Activated naive CD8-positive, alpha-beta T cell treated with anti-CD3 and anti-CD28 coated beads for 36 hours (primary cell): ENCODE measurements around the gene GRIK4. TPM values are rescaled to one million over a fixed set of nuclear protein-coding genes. Genes with fewer than 3 reads are reported as not detected.
"Not testable (repeated sequence)": the region's sequence is repeated elsewhere in the genome, so short reads cannot be mapped to it uniquely, and the experiment has no call there.

Experiments
- DNase-seq: peaks from one replicate; pipeline ENCODE4 v3.0.0; 2021
- H3K27ac Mint-ChIP-seq: one replicate; pipeline ENCODE4 v1.8.0; 2022; ENCODE audit warnings: mild to moderate bottlenecking, moderate library complexity, mixed read lengths
- H3K27me3 Mint-ChIP-seq: one replicate; pipeline ENCODE4 v1.8.0; 2022; ENCODE audit warnings: mild to moderate bottlenecking, mixed read lengths
- H3K36me3 Mint-ChIP-seq: one replicate; pipeline ENCODE4 v1.8.0; 2021; ENCODE audit warnings: mild to moderate bottlenecking, mixed read lengths
- H3K4me1 Mint-ChIP-seq: one replicate; pipeline ENCODE4 v1.8.0; 2021; ENCODE audit warnings: mixed read lengths
- H3K4me3 Mint-ChIP-seq: one replicate; pipeline ENCODE4 v1.8.0; 2022; ENCODE audit warnings: mild to moderate bottlenecking, moderate library complexity, mixed read lengths
- H3K9me3 Mint-ChIP-seq: one replicate; pipeline ENCODE4 v1.8.0; 2022; ENCODE audit warnings: mixed read lengths
- total RNA-seq, 2 experiments: library from RNA; stranded (reverse); gene quantifications; one replicate each; pipeline ENCODE4 v1.2.3, GENCODE V29; 2021

GRIK4 gene
- total RNA-seq, 2 experiments from 2014 or later, result 0.40 to 0.43 TPM

DNA sequence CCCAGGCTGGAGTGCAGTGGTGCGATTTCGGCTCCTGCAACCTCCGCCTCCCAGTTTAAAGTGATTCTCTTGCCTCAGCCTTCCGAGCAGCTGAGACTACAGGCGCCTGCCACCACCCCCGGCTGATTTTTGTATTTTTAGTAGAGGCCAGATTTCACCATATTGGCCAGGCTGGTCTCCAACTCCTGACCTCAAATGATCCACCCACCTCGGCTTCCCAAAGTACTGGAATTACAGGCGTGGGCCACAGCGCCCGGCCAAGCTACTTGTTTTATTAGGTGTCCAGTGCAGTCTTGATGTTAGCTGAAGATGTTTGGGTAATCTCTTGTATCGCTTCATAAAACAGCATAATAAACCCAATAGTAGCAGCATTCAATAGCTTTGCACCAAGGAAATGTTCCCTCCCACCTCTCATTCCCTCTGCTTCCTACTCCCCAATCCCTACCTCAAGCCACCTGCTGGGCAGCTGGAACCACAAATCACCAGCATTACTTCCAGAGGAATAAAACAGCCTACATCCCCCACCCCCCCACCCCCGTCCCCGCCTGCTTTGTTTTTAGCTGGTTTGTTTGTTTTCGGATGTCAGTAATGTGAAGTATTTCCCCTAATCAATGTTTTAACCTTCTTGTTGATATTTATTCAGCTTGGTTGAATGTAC, 11.0 kb upstream of the GRIK4 start:
- H3K4me1 Mint-ChIP-seq, result no peaks in the 10 kb centered on the region
- DNase-seq, result no peak
- H3K36me3 Mint-ChIP-seq, result no peaks in the 10 kb centered on the region
- peaks cover 69% of the 10 kb centered on the region for H3K27me3 Mint-ChIP-seq
- no peaks in the 10 kb centered on the region for H3K9me3 Mint-ChIP-seq
- no peak overlapping the region for H3K4me3 Mint-ChIP-seq
- H3K27ac Mint-ChIP-seq, result no peak overlapping the region

DNA sequence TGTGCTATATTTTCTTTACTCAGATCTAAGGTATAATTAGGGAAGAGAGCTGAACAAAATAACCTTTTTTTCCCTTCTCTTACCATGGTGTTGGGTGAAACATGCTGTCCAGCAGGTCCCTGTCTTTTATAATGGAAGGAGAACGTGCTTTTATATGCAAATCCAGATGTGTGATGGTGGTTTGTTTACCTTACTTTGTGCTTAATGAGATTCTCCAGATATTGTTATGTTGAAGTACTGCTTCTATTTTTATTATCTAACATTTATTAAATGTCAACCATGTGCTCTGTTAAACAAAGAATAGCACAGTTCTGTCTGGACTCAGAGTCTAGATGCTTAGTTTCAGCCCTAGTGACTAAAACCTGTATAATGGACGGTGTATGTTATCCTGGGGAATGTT, 10.1 kb upstream of the GRIK4 start:
- no peak for DNase-seq
- H3K36me3 Mint-ChIP-seq, result no peaks in the 10 kb centered on the region
- H3K27ac Mint-ChIP-seq, result no peak overlapping the region
- H3K4me1 Mint-ChIP-seq, result no peaks in the 10 kb centered on the region
- H3K9me3 Mint-ChIP-seq, result no peaks in the 10 kb centered on the region
- H3K27me3 Mint-ChIP-seq, result peaks cover 73% of the 10 kb centered on the region
- no peak overlapping the region for H3K4me3 Mint-ChIP-seq

DNA sequence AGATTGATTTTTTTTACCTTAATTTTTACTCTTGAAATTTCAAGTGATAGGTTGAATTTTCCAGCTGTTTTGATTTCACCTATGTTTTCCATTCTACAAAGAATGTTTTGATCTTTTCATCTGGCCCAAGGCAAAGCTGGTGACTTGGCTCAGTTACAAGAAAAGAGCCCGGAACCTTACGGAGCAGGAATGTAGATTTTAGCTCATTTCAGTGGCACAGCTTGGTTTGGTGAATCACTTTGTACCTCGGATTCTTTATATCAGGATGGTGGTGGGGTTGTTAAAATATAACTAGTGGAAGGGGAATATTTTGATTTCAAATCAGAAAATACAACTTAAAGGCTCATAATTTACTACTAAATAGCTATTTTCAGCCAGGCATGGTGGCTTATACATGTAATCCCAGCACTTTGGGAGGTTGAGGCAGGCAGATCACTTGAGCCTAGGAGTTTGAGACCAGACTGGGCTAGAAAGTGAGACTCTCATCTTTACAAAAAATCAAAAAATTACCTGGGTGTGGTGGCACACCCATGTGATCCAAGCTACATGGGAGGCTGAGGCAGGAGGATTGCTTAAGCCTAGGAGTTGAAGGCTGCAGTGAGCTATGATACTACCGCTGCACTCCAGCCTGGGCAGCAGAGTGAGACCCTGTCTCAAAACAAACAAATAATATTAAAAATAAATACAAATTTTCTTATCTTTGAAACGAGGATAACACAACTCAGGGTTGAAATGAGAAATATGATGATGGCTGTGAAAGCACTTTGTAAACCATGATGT, 9.4 kb upstream of the GRIK4 start:
- no peaks in the 10 kb centered on the region for H3K4me1 Mint-ChIP-seq
- DNase-seq, result no peak
- no peak overlapping the region for H3K4me3 Mint-ChIP-seq
- no peaks in the 10 kb centered on the region for H3K36me3 Mint-ChIP-seq
- H3K9me3 Mint-ChIP-seq, result no peaks in the 10 kb centered on the region
- H3K27ac Mint-ChIP-seq, result no peak overlapping the region
- peaks cover 75% of the 10 kb centered on the region for H3K27me3 Mint-ChIP-seq

- H3K36me3 Mint-ChIP-seq, H3K4me1 Mint-ChIP-seq, H3K4me3 Mint-ChIP-seq, H3K27ac Mint-ChIP-seq, H3K9me3 Mint-ChIP-seq, DNase-seq: not testable (repeated sequence)
- H3K27me3 Mint-ChIP-seq, result peaks cover 84% of the 10 kb centered on the region
Measured at GRCh38 chr11:120503529-120503928, 8.0 kb upstream of the GRIK4 start.

- no peak overlapping the region for H3K27ac Mint-ChIP-seq
- DNase-seq, result no peak
- H3K27me3 Mint-ChIP-seq, result peaks cover 82% of the 10 kb centered on the region
- H3K4me3 Mint-ChIP-seq, result no peak overlapping the region
- H3K4me1 Mint-ChIP-seq, result peaks cover 1% of the 10 kb centered on the region
- no peaks in the 10 kb centered on the region for H3K36me3 Mint-ChIP-seq
- H3K9me3 Mint-ChIP-seq, result no peaks in the 10 kb centered on the region
Measured at GRCh38 chr11:120505801-120506425, 5.6 kb upstream of the GRIK4 start.

DNA sequence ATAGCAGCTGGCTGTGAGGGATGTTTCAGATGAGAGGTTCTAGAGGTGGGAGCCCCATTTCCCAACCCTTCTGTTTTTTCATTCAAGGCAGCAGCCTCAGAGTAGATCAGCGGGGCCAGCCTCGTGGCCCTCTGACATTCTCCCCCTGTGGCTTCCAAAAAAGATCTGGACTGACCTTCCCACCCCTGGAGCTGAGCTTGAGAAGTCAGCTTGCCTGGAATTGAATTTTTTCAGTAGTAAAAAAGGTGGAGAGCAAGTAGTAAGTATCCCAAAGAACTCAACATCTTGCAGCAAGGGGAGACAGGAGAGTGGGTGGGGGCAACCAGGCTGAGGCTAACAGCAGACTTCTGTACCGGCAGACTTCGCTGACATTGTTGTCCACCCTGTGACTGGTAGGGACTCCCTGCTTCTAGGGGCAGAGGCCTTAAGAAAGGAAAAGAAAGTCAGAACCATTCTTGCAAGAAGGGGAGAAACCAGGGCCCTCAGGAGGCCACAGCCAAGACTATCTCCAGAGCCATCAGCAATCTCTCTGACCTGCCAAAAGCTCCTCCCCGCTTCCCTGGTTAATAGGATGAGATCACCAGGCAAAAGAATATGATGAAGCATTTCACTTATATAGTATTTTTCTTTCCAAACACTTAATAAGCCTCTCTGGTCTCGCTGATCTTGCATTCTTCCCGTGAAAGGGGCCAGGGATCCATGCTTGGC, 2.0 kb upstream of the GRIK4 start:
- H3K27ac Mint-ChIP-seq, result no peak overlapping the region
- H3K36me3 Mint-ChIP-seq, result no peaks in the 10 kb centered on the region
- DNase-seq, result no peak
- peaks cover 2% of the 10 kb centered on the region for H3K4me1 Mint-ChIP-seq
- H3K27me3 Mint-ChIP-seq, result peaks cover 79% of the 10 kb centered on the region
- no peak overlapping the region for H3K4me3 Mint-ChIP-seq
- H3K9me3 Mint-ChIP-seq, result no peaks in the 10 kb centered on the region

DNA sequence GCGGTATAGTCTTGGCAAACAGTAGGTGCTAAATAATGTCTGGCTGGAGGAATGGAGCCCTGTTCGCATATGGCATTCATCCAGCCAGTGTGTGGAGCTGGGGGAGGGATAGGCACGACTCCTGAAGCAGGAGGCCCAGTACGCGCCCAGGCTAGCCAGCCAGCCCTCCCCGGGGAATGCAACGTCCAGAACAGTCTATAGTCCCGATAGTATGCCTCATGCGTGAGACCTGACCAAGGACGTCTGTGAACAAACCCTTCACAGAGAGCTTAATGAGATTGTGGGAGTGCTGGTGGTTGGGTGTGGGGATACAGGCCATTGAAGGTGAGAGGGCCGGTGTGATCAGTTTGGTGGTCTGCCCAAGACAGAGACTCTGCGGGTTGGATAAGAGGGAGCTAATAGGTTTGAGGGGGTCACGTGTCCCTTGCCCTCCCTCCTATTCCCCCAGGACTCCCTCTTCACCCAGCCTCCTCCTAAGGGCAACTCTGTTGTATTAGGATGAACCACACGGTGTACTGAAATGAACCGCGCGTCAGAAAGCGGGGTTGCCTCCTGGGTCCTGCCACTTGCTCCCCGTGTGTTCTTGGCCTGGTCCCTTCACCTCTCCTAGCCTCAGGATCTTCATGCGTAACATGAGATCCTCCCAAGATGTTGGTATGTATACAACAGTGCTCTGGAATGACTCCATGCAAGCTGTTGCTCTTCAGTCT, 987 bp upstream of the GRIK4 start:
- H3K36me3 Mint-ChIP-seq, result no peaks in the 10 kb centered on the region
- peaks cover 2% of the 10 kb centered on the region for H3K4me1 Mint-ChIP-seq
- no peak for DNase-seq
- no peak overlapping the region for H3K4me3 Mint-ChIP-seq
- H3K27me3 Mint-ChIP-seq, result peaks cover 84% of the 10 kb centered on the region
- H3K27ac Mint-ChIP-seq, result no peak overlapping the region
- no peaks in the 10 kb centered on the region for H3K9me3 Mint-ChIP-seq

DNA sequence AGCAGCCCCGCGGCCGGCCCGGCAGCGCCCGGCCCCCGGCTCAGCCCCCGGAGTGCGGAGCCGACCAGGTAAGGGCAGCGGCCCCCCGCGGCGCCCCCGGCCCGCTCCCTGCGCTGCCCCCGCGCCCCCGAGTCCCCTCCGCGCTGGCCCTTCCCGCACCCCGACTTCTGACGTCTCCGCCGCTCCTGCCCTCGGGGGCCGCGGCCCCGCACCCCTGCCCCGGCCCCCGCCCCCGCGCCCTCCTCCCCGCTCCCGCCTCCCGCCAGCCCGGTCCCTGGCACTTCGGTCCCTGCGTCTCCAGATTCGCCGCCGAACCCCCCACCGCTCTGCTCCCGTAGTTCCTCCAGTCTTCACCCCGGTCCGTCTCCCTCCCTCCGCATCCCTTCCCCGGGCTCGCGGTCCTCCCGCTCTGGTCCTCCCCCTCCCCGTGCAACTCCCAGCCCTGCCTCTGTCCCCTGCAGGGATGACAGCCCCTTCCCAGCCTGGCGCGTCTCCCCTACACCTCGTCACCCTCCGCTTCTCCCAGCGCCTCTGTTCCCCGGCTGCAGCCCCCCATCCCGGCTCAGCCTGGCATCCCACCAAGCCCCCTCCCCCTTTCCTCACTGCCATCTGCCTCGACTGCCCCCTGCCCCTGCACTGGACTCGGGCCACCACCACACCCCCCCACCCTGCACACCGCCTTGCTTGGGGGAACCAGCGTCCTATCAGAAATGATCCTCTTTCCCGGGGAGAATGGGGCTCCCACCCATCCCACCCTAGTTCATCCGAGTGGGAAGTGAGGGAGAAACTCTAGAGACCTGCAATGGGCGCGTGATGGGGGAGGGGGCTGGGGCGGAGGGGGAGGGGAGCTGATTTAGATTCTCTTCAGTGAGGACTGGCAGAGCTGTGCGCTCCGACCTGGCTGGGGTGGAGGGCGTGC, 531 bp downstream of the GRIK4 start:
- H3K36me3 Mint-ChIP-seq, result no peaks in the 10 kb centered on the region
- no peak overlapping the region for H3K27ac Mint-ChIP-seq
- DNase-seq, result no peak
- no peaks in the 10 kb centered on the region for H3K9me3 Mint-ChIP-seq
- no peak overlapping the region for H3K4me3 Mint-ChIP-seq
- peaks cover 2% of the 10 kb centered on the region for H3K4me1 Mint-ChIP-seq
- H3K27me3 Mint-ChIP-seq, result peaks cover 83% of the 10 kb centered on the region

- Mint-ChIP-seq H3K9me3 (no peaks in the 10 kb centered on the region), H3K27ac (no peak overlapping the region), H3K4me1 (peaks cover 2% of the 10 kb centered on the region), H3K4me3 (no peak overlapping the region), H3K27me3 (peaks cover 86% of the 10 kb centered on the region), H3K36me3 (no peaks in the 10 kb centered on the region)
- DNase-seq, result no peak
Measured at GRCh38 chr11:120512739-120513435, 1.3 kb downstream of the GRIK4 start.

GRCh38 chr11:120513436-120514315, 2.1 kb downstream of the GRIK4 start:
- H3K27me3 Mint-ChIP-seq, result peaks cover 78% of the 10 kb centered on the region
- no peaks in the 10 kb centered on the region for H3K9me3 Mint-ChIP-seq
- no peak for DNase-seq
- H3K27ac Mint-ChIP-seq, result no peak overlapping the region
- H3K4me3 Mint-ChIP-seq, result no peak overlapping the region
- H3K36me3 Mint-ChIP-seq, result no peaks in the 10 kb centered on the region
- peaks cover 2% of the 10 kb centered on the region for H3K4me1 Mint-ChIP-seq

- Mint-ChIP-seq H3K4me1 (peaks cover 2% of the 10 kb centered on the region), H3K27me3 (peaks cover 71% of the 10 kb centered on the region), H3K36me3 (no peaks in the 10 kb centered on the region), H3K27ac (no peak overlapping the region), H3K4me3 (no peak overlapping the region), H3K9me3 (no peaks in the 10 kb centered on the region)
- no peak for DNase-seq
Measured at GRCh38 chr11:120514541-120515121, 3.1 kb downstream of the GRIK4 start.

DNA sequence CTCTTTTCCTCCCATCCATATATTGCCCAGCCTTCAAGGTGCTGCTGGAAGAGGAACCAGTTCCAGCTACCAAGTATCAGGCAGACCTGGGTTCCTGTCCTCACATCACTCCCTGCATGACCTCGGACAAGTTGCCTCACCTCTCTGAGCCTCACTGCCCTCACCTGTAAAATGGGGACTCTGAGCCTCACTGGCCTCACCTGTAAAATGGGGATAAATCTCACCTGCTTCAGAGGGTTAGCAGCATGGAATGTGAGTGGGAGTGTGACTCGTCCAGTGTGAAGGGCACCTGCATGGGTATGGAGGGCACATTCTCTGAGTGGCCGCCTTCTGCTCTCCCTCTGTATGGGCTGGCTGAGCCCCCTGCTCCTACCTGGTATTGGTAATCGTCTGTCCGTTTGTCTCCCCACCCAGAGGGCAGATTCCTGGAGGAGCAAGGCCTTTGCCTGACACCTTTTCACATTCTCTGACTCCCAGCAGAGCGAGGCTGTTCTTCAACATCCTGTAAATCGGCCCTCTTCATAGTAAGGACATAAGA, 3.7 kb downstream of the GRIK4 start:
- no peak for DNase-seq
- H3K4me3 Mint-ChIP-seq, result no peak overlapping the region
- peaks cover 69% of the 10 kb centered on the region for H3K27me3 Mint-ChIP-seq
- H3K9me3 Mint-ChIP-seq, result no peaks in the 10 kb centered on the region
- no peaks in the 10 kb centered on the region for H3K36me3 Mint-ChIP-seq
- no peak overlapping the region for H3K27ac Mint-ChIP-seq
- H3K4me1 Mint-ChIP-seq, result peaks cover 2% of the 10 kb centered on the region
